SK-MEL-5 (cell line): ENCODE results near the gene LINS1. TPM values are rescaled to one million over a fixed set of nuclear protein-coding genes. Genes with fewer than 3 reads are reported as not detected.

Experiments
- DNase-seq: peaks from one replicate; pipeline ENCODE4 v3.0.0-alpha.2; 2016; ENCODE audit warnings: low read depth, low spot score
- in situ Hi-C: cut with HindIII; loops from 2 replicates; pipeline ENCODE4 v1.10.0; 2016; ENCODE audit warnings: low sequenced_read_pairs, high pct_unique_total_duplicates, low pct_unique_long_range_greater_than_20kb
- small RNA-seq, 2 experiments: library from RNA; depleted of rRNA; stranded (forward); fragments of <200 nt; gene quantifications; one replicate each; pipeline ENCODE3, GENCODE V24; 2014
- total RNA-seq: library from RNA; depleted of rRNA; stranded (reverse); fragments of >200 nt; shearing (Covaris generic); gene quantifications from 2 replicates; pipeline ENCODE4 v1.2.3, GENCODE V29; 2014; rRNA removed

LINS1 gene
- total RNA-seq, 1 experiment from 2014 or later: 36.9 TPM

GRCh38 chr15:100528833-100529428 is 73.1 kb downstream of the LINS1 start, which contains the start of gene CERS3:
CERS3 (minus strand) TSS chr15:100528950; CDS start chr15:100501849, 27,101 bp downstream.
- in situ Hi-C loops: no loop called here
- no peak for DNase-seq

- in situ Hi-C loops: no loop called here
- DNase-seq: no peak
Observed at GRCh38 chr15:100526027-100526481, 75.9 kb downstream of the LINS1 start.

- DNase-seq: no peak
- in situ Hi-C loops: no loop called here
Observed at GRCh38 chr15:100525436-100525835, 76.5 kb downstream of the LINS1 start.

- in situ Hi-C loops: no loop called here
- no peak for DNase-seq
Observed at GRCh38 chr15:100524326-100524725, 77.7 kb downstream of the LINS1 start.

GRCh38 chr15:100521907-100522306 is 80.1 kb downstream of the LINS1 start:
- DNase-seq: no peak
- in situ Hi-C loops: no loop called here

GRCh38 chr15:100520132-100520921 is 81.7 kb downstream of the LINS1 start:
- in situ Hi-C loops: no loop called here
- DNase-seq: no peak

- DNase-seq: no peak
- in situ Hi-C loops: no loop called here
Observed at GRCh38 chr15:100517846-100518245, 84.1 kb downstream of the LINS1 start.

Small RNA genes within 50 kb of the gene (small RNA-seq; reads per million reads assigned to genes)
- 0 reads per million in 2 experiments for gene RF00019
- gene RNU6-181P: 0 reads per million in 2 experiments
- gene RNU6-322P: 0 reads per million in 2 experiments

Other genes starting within 250 kb of the LINS1 start
- gene CERS3, start 73.2 kb downstream of the LINS1 start, total RNA-seq: not detected in 2 replicates
- gene ASB7, start 405 bp upstream of the LINS1 start, total RNA-seq: 13.7 and 14.1 TPM in 2 replicates